Duodenal mucosa (tissue), 2 donors: ENCODE data around the gene TBX10.

ENCODE experiments used
- H3K27ac ChIP-seq: one replicate; pipeline ENCODE4 v1.7.0; 2013; ENCODE audit warnings: low read depth, low read length
- H3K27me3 ChIP-seq, 2 donors: one replicate each; pipeline ENCODE4 v1.7.0; 2013; ENCODE audit warnings: low read length in 2 of 2, control low read depth in 1 of 2; ENCODE audit not compliant: insufficient read depth in 2 of 2, control insufficient read depth in 1 of 2
- H3K36me3 ChIP-seq, 2 donors: one replicate each; pipeline ENCODE4 v1.7.0; 2013; ENCODE audit warnings: low read length in 2 of 2, control low read depth in 1 of 2; ENCODE audit not compliant: insufficient read depth in 2 of 2, control insufficient read depth in 1 of 2
- H3K4me1 ChIP-seq, 2 donors: one replicate each; pipeline ENCODE4 v1.7.0; 2013; ENCODE audit warnings: low read length in 2 of 2, control low read depth in 1 of 2; ENCODE audit not compliant: insufficient read depth in 2 of 2, control insufficient read depth in 1 of 2
- H3K4me3 ChIP-seq, 2 donors: one replicate each; pipeline ENCODE4 v1.7.0; 2013; ENCODE audit warnings: low read length in 2 of 2, low read depth in 1 of 2
- H3K9ac ChIP-seq, 2 donors: one replicate each; pipeline ENCODE4 v1.7.0; 2013; ENCODE audit warnings: low read length in 2 of 2, low read depth in 1 of 2
- H3K9me3 ChIP-seq, 2 donors: one replicate each; pipeline ENCODE4 v1.7.0; 2013; ENCODE audit warnings: low read length in 2 of 2, control low read depth in 1 of 2; ENCODE audit not compliant: control insufficient read depth in 1 of 2

TBX10 gene

DNA sequence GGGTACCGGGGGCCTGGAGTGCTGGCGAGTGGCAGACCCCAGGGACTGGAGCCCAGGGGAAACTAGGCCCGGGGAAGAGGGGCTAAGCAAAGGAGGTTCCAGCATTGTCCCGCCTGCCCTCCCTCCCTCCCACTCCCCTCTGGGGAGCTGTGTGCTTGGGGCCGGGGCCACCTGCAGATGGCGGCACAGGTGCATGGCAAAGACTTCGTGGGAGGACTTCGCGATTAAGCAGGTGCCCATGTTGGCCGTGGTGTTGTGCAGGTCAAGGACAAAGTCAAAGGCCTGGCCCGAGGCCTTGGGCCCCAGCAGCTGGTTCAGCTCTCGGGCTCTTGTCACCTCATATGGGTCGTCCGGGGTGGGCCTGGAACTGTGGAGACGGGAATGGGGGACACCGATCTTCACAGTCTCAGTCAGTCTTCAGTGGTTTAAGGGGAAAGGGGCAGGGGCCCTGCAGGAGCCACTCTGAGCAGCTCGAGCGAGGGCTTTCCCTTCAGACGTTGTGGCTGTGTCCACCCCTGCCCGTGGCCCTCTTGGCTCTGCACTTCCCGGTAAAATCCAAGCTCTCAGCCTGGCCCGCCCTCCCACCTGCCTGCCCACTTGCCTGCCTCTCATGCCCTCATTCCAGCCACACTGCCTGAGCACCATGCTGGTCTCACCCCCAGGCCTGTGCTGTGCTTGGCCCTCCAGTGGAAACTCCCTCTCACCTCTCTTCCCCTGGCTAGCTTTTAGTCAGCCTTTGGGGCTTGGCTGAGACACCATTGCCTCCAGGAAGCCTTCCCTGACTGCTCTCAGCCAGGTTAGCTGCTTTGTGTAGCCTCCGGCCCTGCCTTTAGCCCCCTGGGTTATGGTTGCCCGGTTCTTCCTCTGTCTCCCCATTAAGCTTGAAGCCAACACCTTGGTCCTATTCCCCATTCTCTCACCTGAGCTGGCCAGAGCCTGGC, 6.2 kb upstream of the TBX10 start:
- Histone ChIP-seq H3K9ac (peak overlapping the region; percentile 22 to 40), H3K36me3 (peaks cover 0 to 3% of the 10 kb centered on the region in 2 donors), H3K27me3 (no peaks in the 10 kb centered on the region), H3K4me3 (peak overlapping the region; percentile 48 to 50), H3K9me3 (no peaks in the 10 kb centered on the region), H3K4me1 (peaks cover 36 to 46% of the 10 kb centered on the region in 2 donors), H3K27ac (no peak overlapping the region)

DNA sequence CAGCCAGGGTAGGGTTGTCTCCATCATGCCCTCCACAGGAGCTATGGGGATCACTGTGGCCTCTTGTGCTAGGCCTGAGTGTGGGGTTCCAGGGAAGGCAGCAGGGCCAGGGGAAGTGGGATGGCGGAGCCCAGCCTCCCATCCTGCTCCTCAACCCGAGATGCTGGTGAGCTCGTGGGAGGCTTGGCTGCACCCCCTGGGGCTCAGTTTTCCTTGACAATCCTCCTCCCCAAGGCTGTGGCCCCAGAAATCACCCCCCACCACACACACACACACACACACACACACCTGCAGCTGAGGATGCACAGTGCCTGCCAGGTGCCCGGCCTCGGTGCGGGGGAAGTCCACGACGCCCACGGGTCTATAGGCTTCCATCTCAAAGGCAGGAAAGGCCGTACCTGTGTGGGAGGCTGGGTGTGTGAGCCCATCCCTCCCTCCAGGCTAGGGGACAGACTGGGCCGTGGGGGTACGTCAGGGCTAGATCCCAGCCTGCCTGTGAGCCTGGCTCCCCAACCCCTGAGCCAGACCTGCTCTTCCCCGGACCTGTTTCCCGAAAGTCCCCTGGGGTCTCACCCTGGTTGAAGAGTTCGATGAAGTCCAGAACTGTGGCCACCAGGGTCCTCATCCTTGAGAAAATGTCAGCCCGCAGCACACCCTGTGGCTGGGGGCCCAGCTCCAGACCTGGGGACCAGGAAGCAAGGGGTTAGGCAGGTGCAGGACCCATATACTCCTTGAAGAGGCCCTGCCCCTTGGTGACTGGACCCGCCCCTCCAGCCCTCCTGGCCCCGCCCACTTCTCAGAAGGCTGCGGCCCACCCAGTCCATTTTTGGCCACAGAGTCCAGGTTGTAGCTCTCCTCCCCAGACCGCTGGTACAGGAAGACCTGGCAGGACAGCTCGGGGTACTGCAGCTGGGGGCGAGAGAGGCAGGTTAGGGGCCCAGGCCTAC, 5.2 kb upstream of the TBX10 start:
- no peaks in the 10 kb centered on the region for H3K27me3 ChIP-seq
- H3K27ac ChIP-seq: no peak overlapping the region
- no peak overlapping the region for H3K9ac ChIP-seq
- H3K4me3 ChIP-seq: no peak overlapping the region
- H3K4me1 ChIP-seq: peaks cover 29 to 40% of the 10 kb centered on the region in 2 donors
- H3K9me3 ChIP-seq: no peaks in the 10 kb centered on the region
- H3K36me3 ChIP-seq: peaks cover 0 to 3% of the 10 kb centered on the region in 2 donors

GRCh38 chr11:67644042-67644441, 4.5 kb upstream of the TBX10 start:
- Histone ChIP-seq H3K27me3 (no peaks in the 10 kb centered on the region), H3K9me3 (no peaks in the 10 kb centered on the region), H3K4me3 (no peak overlapping the region), H3K9ac (no peak overlapping the region), H3K36me3 (no peaks in the 10 kb centered on the region), H3K27ac (no peak overlapping the region), H3K4me1 (peaks cover 22 to 33% of the 10 kb centered on the region in 2 donors)

DNA sequence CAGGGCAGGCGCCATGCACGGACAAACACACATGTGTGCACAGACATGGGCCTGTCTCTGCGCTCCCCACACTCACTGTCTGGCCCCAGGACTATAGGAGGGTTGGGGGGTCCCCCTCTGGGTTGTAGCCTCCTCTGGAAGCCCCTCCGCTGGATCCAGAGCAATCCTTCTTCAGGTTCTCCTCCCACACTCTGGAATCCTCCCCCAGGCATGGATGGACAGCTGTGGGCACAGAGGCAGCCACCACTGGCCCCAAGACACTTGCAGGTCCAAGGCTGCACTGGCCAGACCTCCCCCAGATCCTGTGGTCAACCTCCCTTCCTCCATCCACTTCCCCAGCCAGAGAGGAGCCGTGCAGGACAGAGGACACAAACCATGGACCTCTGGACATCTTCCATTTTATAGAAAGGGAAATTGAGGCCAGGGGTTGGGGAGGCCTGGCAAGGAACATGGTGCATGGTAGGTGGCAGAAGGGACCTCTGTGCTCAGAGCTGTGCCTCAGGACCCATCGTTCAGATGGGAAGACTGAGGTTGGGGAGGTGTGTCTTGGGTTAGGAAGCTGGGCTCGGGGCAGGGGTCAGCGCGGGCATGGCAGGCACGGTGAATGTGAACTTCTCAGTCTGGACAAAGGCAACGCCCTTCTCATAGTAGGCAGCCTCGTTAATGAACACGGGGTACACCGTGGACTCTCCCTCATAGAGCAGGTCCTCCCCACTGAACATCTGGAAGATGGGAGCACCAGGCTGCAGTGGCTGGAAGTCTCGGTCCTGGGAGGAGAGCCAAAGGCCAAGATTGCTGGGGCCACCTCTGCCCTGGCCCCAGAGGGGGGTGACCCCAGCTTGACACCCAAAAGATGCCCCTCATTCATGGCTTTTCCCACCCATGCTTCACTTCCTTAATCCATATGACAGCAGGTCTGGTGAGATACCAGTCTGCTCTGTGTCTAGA, 2.9 kb upstream of the TBX10 start:
- no peak overlapping the region for H3K27ac ChIP-seq
- no peaks in the 10 kb centered on the region for H3K36me3 ChIP-seq
- no peaks in the 10 kb centered on the region for H3K9me3 ChIP-seq
- no peaks in the 10 kb centered on the region for H3K27me3 ChIP-seq
- H3K4me1 ChIP-seq: peaks cover 15 to 19% of the 10 kb centered on the region in 2 donors
- no peak overlapping the region for H3K9ac ChIP-seq
- H3K4me3 ChIP-seq: no peak overlapping the region

GRCh38 chr11:67641338-67642172, 2.0 kb upstream of the TBX10 start:
- no peaks in the 10 kb centered on the region for H3K36me3 ChIP-seq
- no peak overlapping the region for H3K27ac ChIP-seq
- no peak overlapping the region for H3K4me3 ChIP-seq

DNA sequence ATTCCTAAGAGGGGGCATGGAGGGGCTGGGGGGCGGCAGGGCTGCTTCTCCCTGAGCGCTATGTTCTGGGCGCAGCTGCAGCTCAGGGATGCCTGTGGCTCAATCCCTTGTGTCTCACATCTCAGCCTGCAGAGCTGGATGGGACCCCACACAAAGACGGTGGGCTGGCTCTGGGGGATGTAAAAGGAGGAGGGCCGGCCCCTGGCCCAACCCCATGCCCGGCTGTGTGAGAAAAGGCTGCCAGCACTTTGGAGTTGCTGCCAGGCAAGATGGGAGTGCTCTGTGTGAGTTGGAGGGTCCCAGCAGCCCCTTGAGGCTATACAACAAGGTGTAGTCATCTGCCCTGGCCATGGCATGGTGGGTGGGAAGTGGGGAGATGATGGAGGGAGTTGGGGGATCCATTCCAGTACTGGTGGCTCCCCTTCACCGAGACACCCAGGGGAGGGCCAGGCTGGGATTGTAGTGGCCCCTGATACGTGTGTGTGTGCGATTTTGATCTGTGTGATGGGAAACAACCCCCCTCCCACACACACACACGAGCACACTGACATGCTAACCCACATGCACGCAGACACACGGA, 1.3 kb upstream of the TBX10 start:
- no peak overlapping the region for H3K4me3 ChIP-seq
- no peak overlapping the region for H3K9ac ChIP-seq

More at GRCh38 chr11:67641338-67642172, 2.0 kb upstream of the TBX10 start:
- H3K9me3 ChIP-seq: no peaks in the 10 kb centered on the region
- H3K4me1 ChIP-seq: peaks cover 6 to 12% of the 10 kb centered on the region in 2 donors
- H3K27me3 ChIP-seq: no peaks in the 10 kb centered on the region
- no peak overlapping the region for H3K9ac ChIP-seq

GRCh38 chr11:67640021-67640757, 626 bp upstream of the TBX10 start:
- Histone ChIP-seq H3K27ac (no peak overlapping the region), H3K4me1 (peaks cover 2 to 4% of the 10 kb centered on the region in 2 donors), H3K27me3 (no peaks in the 10 kb centered on the region), H3K36me3 (no peaks in the 10 kb centered on the region), H3K4me3 (no peak overlapping the region), H3K9me3 (no peaks in the 10 kb centered on the region), H3K9ac (no peak overlapping the region)

More for the DNA sequence above, 1.3 kb upstream of the TBX10 start:
- no peaks in the 10 kb centered on the region for H3K9me3 ChIP-seq
- no peaks in the 10 kb centered on the region for H3K36me3 ChIP-seq
- H3K4me1 ChIP-seq: peaks cover 0 to 5% of the 10 kb centered on the region in 2 donors
- no peak overlapping the region for H3K27ac ChIP-seq
- H3K27me3 ChIP-seq: no peaks in the 10 kb centered on the region

DNA sequence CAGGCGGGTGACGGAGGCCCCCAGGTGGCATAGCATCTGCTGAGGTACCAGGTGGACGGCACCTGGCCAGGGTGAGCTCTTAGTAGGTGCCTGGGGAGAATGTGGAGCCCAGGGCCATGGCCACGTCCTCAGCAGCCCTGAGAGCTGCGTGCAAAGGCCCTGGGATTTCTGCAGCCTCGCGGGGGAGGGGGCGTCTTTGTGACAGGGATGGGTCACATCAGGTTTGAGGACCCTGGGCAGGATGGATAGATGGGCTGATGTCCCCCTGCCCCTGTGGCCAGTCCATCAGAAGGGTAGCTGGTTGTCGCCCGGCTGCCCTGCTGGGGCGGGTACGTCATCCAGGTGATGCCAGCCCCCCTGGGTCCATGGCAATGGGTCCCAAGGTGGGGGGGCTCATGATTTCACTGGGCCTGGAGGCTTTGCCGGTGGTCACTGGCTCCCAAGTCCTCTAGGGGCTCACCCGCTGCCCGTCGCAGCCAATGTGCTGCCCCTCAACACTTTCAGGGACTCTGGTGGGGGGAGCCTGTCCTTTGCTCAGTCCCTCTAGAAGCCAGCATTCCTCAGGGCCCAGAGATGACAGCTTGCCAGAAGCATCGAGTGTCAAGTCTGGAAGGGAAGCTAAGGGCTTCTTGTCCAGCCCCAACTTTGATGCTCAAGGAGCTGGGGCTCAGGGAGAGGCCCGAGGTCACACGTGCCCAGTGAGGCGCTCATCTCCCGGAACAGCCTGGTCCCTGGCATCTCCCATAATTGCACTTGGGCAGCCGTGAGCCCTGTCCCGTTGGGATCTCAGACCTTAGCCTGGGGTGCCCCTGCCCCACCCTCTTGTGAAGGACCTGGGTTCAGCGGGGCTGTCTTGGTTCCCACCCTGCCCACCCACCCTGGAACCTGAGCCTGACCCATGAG, 777 bp downstream of the TBX10 start:
- H3K4me3 ChIP-seq: no peak overlapping the region
- no peak overlapping the region for H3K9ac ChIP-seq
- H3K9me3 ChIP-seq: no peaks in the 10 kb centered on the region
- H3K27ac ChIP-seq: no peak overlapping the region
- H3K36me3 ChIP-seq: no peaks in the 10 kb centered on the region
- no peaks in the 10 kb centered on the region for H3K27me3 ChIP-seq
- peaks cover 16 to 17% of the 10 kb centered on the region in 2 donors for H3K4me1 ChIP-seq
